GM12878 (cell line): ENCODE data around the gene SNX32. TPM values are rescaled to one million over a fixed set of nuclear protein-coding genes. Genes with fewer than 3 reads are reported as not detected.

ENCODE experiments used
- ATAC-seq: fragments of 200-7000 bp; cut with Tn5 transposase; 3 replicates; pipeline ENCODE4 v1.9.1; 2020; ENCODE audit warnings: mild to moderate bottlenecking, moderate library complexity
- BruUV-seq: library from RNA; stranded (reverse); fragments of 400-500 nt; replicated peaks from 2 replicates; lab custom pipeline; 2021; lab: Mats Ljungman, UMichigan
- CTCF ChIA-PET: fragments of 300-600 bp; sonication (Branson Sonifier 250); formaldehyde crosslinking; extraction: SDS; loops from one replicate; lab custom pipeline; 2021; ENCODE audit warnings: inconsistent platforms; lab: Yijun Ruan, JAX
- POLR2A ChIA-PET: fragments of 350-600 bp; formaldehyde crosslinking; extraction: SDS; loops from one replicate; lab custom pipeline; 2021; ENCODE audit warnings: inconsistent platforms; lab: Charles Lee
- RAD21 ChIA-PET: fragments of 300-600 bp; sonication (Branson Sonifier 250); formaldehyde crosslinking; loops from one replicate; lab custom pipeline; 2023; ENCODE audit warnings: antibody characterized with exemption; ENCODE audit not compliant: unreplicated experiment; lab: Charles Lee
- SMC1A ChIA-PET: fragments of 300-600 bp; sonication (Branson Sonifier 250); formaldehyde crosslinking; loops from one replicate; lab custom pipeline; 2023; ENCODE audit not compliant: unreplicated experiment, uncharacterized antibody; lab: Charles Lee
- DNase-seq: peaks from one replicate; pipeline ENCODE4 v3.0.0-alpha.2; 2011; ENCODE audit warnings: low read depth, low spot score
- FAIRE-seq: peaks from 3 replicates; lab custom pipeline; 2011; peaks lifted over from hg19 to GRCh38; lab: Jason Lieb, UNC
- H2AFZ ChIP-seq: 2 replicates; pipeline ENCODE4 v1.6.0; 2011; ENCODE audit warnings: low read depth, low read length, control low read depth; ENCODE audit not compliant: control insufficient read depth
- H3K27ac ChIP-seq: 2 replicates; pipeline ENCODE4 v1.5.1; 2011; ENCODE audit warnings: control low read depth; ENCODE audit not compliant: control insufficient read depth, insufficient read depth
- H3K27me3 ChIP-seq, 2 experiments: replicated peaks in 1 of 2; 2 replicates each; pipeline versions ENCODE4 v1.6.0 to v1.6.1; 2011; ENCODE audit warnings: low read length in 1 of 2; ENCODE audit not compliant: control insufficient read depth in 2 of 2, insufficient read depth in 2 of 2
- H3K36me3 ChIP-seq, 2 experiments: 2 replicates each; pipeline ENCODE4 v1.5.1; 2011; ENCODE audit warnings: low read length in 1 of 2; ENCODE audit not compliant: control insufficient read depth in 2 of 2, insufficient read depth in 2 of 2
- H3K4me1 ChIP-seq: 2 replicates; pipeline ENCODE4 v1.6.1; 2011; ENCODE audit warnings: mild to moderate bottlenecking, low read length, moderate library complexity, mixed read lengths; ENCODE audit not compliant: control insufficient read depth, insufficient read depth
- H3K4me2 ChIP-seq: 2 replicates; pipeline ENCODE4 v1.6.0; 2011; ENCODE audit warnings: control low read depth; ENCODE audit not compliant: control insufficient read depth, insufficient read depth
- H3K4me3 ChIP-seq: fragments of 200-600 bp; sonication (generic); 2 replicates; pipeline ENCODE4 v1.5.1; 2016
- H3K79me2 ChIP-seq: 2 replicates; pipeline ENCODE4 v1.6.0; 2011; ENCODE audit warnings: low read length; ENCODE audit not compliant: control insufficient read depth, insufficient read depth
- H3K9ac ChIP-seq: 2 replicates; pipeline ENCODE4 v1.8.0; 2011; ENCODE audit warnings: low read length, control low read depth, mixed read lengths; ENCODE audit not compliant: control insufficient read depth, insufficient read depth
- H3K9me3 ChIP-seq: replicated peaks from 3 replicates; pipeline ENCODE4 v1.5.1; 2011; ENCODE audit warnings: mild to moderate bottlenecking, low read length; ENCODE audit not compliant: control insufficient read depth, insufficient read depth
- H4K20me1 ChIP-seq: 2 replicates; pipeline ENCODE4 v1.6.0; 2011; ENCODE audit not compliant: control insufficient read depth, insufficient read depth
- RAD21 ChIP-seq: IDR thresholded peaks from 2 replicates; pipeline ENCODE4 v1.6.1; 2011; ENCODE audit warnings: mild to moderate bottlenecking, low read depth, low read length, moderate library complexity; ENCODE audit not compliant: insufficient read depth
- WGBS: methylation state at CpG from one replicate; pipeline ENCODE4 v1.1.6; 2016; ENCODE audit warnings: low lambda C conversion rate; ENCODE audit not compliant: insufficient replicate concordance, insufficient coverage; ENCODE audit errors: missing lambda C conversion rate; 5-methylcytosine and 5-hydroxymethylcytosine counted together
- in situ Hi-C: fragments of 300-500 bp; cut with MboI; formaldehyde crosslinking; loops from 9 replicates; pipeline ENCODE4 v1.14.3; 2018; ENCODE audit warnings: mixed read lengths
- intact Hi-C: fragments of 100-400 bp; cut with micrococcal nuclease; formaldehyde crosslinking; loops from one replicate; pipeline ENCODE4 v1.14.2; 2022; ENCODE audit not compliant: unreplicated experiment
- polyA plus RNA-seq, 11 experiments: library from polyadenylated mRNA; depleted of rRNA in 4 of 11; unstranded in 6 of 11; stranded (reverse) in 5 of 11; fragments of >200 nt; fragmentation: Nextera tagmentation in 4 of 11; fragmentation: Illumina TruSeq in 1 of 11; extraction: Ambion mirVana in 4 of 11; extraction: Trizol in 1 of 11; gene quantifications; 1 replicate in 1 of 11; 2 replicates in 10 of 11; pipeline versions ENCODE4 v1.2.1 to v1.2.3, GENCODE V29; 2011 to 2016; ENCODE audit warnings: inconsistent platforms in 2 of 11, missing spikeins in 2 of 11, low read depth in 1 of 11
- total RNA-seq, 4 experiments: library from RNA; depleted of rRNA in 3 of 4; stranded (reverse); fragments of >200 nt in 3 of 4; fragmentation: Illumina TruSeq in 1 of 4; extraction: Trizol in 1 of 4; gene quantifications; 2 replicates each; pipeline versions ENCODE4 v1.2.1 to v1.2.3, GENCODE V29; 2013 to 2021
- TF ChIP-seq, protein P1 (sequence below): IDR thresholded peaks from 2 replicates; pipeline ENCODE4 v1.6.1; 2011; ENCODE audit warnings: low read depth, low read length, improper control_type of control experiment, borderline replicate concordance

SNX32 gene
- total and polyA plus RNA-seq, 10 of the 15 experiments (the other 5 are each of a cell fraction or from before 2014, with no cell fraction given), result 0.04 to 1.5 (median 0.11) TPM; not detected in 1

DNA sequence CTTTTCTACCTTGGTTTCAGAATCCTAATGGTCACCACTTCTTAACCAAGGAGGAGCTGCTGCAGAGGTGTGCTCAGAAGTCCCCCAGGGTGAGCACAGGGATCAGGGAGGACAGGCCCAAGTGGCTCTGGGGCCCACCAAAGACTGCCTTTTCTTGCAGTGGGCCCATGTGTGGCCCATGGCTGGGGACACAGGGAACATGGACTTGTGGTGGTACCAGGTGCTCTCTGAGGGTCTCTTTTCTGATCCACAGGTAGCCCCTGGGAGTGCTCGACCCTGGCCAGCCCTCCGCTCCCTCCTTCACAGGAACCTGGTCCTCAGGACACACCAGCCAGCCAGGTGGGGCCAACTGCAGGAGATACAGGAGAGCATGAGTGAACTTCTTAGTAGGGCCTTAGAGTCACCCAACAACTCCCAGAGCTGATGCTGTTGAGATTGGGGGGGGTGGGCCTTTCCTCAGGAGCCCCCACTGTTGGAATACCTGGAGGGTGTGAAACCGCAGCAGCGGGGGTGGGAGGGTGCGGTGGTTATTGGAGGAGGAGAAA is 28.5 kb downstream of the SNX32 start:
- no TSS peak for BruUV-seq
- H3K27me3 ChIP-seq, result no peaks in the 10 kb centered on the region
- FAIRE-seq, result no peak
- H3K9ac ChIP-seq, result peak overlapping the region; percentile 97
- no peak for TF ChIP-seq RAD21
- TF ChIP-seq, protein P1, sequence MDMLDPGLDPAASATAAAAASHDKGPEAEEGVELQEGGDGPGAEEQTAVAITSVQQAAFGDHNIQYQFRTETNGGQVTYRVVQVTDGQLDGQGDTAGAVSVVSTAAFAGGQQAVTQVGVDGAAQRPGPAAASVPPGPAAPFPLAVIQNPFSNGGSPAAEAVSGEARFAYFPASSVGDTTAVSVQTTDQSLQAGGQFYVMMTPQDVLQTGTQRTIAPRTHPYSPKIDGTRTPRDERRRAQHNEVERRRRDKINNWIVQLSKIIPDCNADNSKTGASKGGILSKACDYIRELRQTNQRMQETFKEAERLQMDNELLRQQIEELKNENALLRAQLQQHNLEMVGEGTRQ, result no peak
- H3K36me3 ChIP-seq, result peaks cover 18 to 36% of the 10 kb centered on the region in 2 experiments
- POLR2A ChIA-PET, result interaction anchor here (0.6 to 5.6 kb wide), 3 partner anchors 8 to 40 kb away, joined by 4 to 155 read pairs (median 44); partner anchors contain the start of genes CCDC85B, EFEMP2 and FIBP
- intact Hi-C loops (no loop called here), in situ Hi-C loops (loop anchor here (25.0 kb wide), 1 partner anchor 1625 kb away; the partner anchor contains the start of genes DNAJC4, FKBP2, NUDT22 and PPP1R14B)
- no peak overlapping the region for H3K4me3 ChIP-seq
- peaks cover 33% of the 10 kb centered on the region for H3K79me2 ChIP-seq
- SMC1A ChIA-PET, result no interaction called here
- RAD21 ChIA-PET, result no interaction called here
- peak overlapping the region; percentile 100; the same call in 1 of the 2 replicates for H3K27ac ChIP-seq
- peaks cover 15% of the 10 kb centered on the region for H3K4me1 ChIP-seq
- no peak for DNase-seq
- no peak for ATAC-seq
- H2AFZ ChIP-seq, result no peak overlapping the region
- WGBS, result 90% methylated on average over 5 of the region's 5 CpGs
- H3K9me3 ChIP-seq, result no peaks in the 10 kb centered on the region
- H3K4me2 ChIP-seq, result peak overlapping the region; percentile 97
- no peaks in the 10 kb centered on the region; the same call in 1 of the 2 replicates for H4K20me1 ChIP-seq
- CTCF ChIA-PET, result interaction anchor here (1.3 to 5.7 kb wide), 3 partner anchors 13 to 26 kb away, joined by 3 to 146 read pairs (median 4); partner anchors contain the start of genes CCDC85B and FIBP
